ENCODE results near the gene UTS2B.

The UTS2B gene

GRCh38 chr3:191350396-191351090 is 20.2 kb upstream of the UTS2B start:
- peak; percentile 63 for DNase-seq

- no peak for DNase-seq
Measured at GRCh38 chr3:191348098-191348497, 17.8 kb upstream of the UTS2B start.

DNA sequence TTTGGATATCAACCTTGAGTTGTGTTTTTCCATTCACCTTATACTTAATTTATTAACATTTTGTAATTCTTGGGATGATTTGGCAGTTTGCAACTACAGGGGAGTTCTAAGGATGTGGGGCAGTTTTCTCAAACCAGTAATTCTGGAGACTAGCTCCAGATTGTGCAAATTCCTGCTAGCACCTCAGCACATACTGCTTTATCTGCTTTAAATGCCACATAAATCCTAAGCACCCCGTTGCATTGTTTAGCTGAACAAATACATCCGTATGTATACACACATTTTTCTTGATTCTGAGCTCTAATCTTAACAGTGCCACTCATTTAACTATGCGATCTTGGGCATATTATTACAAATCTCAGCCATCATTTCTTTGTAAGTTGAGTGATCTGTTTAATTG is 16.9 kb upstream of the UTS2B start:
- DNase-seq, result no peak

- no peak for DNase-seq
Measured at GRCh38 chr3:191345334-191345733, 15.0 kb upstream of the UTS2B start.

GRCh38 chr3:191343913-191344312 is 13.6 kb upstream of the UTS2B start:
- DNase-seq, result no peak

DNA sequence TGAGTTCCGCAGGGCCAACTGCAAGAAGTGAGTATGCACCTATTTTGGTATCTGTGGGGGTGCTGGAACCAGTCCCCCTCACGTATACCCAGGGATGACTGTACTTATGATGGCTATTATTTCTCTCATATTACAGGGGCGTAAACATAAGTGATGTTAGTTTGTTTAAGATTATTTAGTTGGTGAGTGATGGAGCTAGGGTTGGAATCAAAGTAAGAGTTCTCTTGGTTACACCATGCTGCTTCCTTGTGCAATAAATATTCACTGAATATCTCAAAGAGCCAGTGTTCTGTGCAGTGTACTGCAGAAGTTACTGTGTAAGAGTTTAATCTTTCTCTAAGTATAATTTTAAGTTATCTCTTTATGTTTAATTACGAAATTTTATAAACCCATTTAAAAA is 12.8 kb upstream of the UTS2B start:
- DNase-seq, result no peak

- no peak for DNase-seq
Measured at GRCh38 chr3:191342411-191342810, 12.1 kb upstream of the UTS2B start.

GRCh38 chr3:191342006-191342405 is 11.7 kb upstream of the UTS2B start:
- no peak for DNase-seq

- no peak for DNase-seq
Measured at GRCh38 chr3:191340966-191341365, 10.6 kb upstream of the UTS2B start.

- no peak for DNase-seq
Measured at GRCh38 chr3:191340351-191340750, 10.0 kb upstream of the UTS2B start.

- no peak for DNase-seq
Measured at GRCh38 chr3:191339316-191339917, 9.1 kb upstream of the UTS2B start.

- DNase-seq, result no peak
Measured at GRCh38 chr3:191338177-191338488, 7.8 kb upstream of the UTS2B start.

DNA sequence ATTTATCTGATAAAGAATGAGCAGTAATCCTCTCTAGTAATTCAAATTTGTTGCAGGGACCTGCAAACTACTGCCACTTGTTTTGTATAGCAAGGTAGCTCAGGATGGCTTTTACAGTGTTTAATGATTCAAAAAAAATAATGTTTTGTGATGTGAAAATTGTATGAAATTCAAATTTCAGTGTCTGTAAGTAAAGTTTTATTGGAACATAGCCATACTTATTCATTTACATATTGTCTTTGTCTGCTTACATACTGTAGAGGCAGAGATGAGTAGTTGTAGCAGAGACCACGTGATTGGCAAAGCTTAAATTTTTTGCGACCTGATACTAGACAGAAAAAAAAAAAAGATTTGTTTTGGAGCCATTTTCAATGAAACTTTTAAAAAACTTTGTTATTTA is 6.5 kb upstream of the UTS2B start:
- DNase-seq, result no peak

GRCh38 chr3:191334346-191334893 is 4.1 kb upstream of the UTS2B start:
- no peak for DNase-seq

DNA sequence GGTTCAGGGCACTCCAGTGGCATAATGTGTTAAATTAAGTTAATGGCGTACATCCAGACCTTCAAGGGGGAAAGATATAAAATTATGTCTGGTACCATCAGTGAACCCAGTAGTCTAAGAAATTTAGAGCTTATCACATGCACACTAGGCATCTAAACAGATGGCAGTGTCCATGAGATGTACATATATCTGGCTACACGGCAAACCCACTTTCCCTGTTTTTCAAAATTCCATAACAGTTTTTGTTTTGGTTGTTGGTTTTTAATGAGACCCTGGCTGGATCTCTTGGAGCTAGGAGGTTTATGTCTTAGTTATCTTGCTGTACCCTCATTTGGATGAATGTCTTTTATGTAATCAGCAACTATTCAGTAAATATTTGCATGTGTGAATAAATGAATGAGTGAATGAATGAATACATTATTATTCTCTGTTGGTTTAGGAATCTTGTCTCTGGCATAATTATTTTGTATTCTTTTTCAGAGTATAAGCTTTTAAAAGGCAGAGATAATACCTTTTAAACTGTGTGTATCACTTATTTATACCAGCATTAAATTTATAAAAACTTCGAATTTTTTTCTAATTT is 3.1 kb upstream of the UTS2B start:
- DNase-seq, result no peak

GRCh38 chr3:191331388-191331787 is 1.1 kb upstream of the UTS2B start:
- DNase-seq, result peak; percentile 72

GRCh38 chr3:191330530-191331048 is 263 bp upstream of the UTS2B start:
- DNase-seq, result peak; percentile 59

DNA sequence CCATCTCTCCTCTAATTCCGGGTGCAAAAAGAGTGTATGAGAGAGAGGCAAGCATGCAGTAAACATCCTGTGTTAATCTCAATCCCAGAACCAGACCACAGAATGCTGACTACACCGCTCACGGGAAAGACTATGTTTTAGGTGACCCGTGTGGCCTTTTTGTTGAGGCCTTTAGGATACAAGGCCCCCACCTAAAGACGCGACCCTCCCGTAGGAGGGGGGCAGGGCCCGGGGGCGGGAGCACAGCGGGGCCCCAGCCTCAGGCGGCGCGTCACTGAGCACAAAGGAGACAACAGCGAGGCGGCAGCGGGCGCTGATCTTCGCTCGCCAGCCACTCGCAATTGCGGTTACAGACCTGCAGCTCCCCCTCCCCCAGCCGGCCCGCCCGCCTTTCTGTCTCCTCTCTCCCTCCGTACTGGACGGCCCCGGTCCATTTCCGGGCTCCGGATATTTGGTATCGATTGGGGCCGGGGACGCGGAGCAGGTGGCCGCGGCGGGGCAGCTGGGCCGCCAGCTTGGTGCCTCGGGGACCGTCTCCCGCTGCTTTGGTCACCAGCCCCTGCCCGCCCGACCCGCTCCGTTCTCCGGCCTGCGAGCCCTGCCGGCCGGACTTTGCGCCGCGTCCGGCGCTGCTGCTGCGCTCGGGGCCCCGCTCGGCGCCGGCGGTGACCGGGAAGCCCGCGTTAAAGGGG is 1.2 kb downstream of the UTS2B start, which contains the start of gene CCDC50:
Gene CCDC50, plus strand, starts transcription at position 433 of the 692 bp plus-strand sequence. CDS start 281 bp downstream, outside the sequence.
- peak; percentile 75 for DNase-seq

DNA sequence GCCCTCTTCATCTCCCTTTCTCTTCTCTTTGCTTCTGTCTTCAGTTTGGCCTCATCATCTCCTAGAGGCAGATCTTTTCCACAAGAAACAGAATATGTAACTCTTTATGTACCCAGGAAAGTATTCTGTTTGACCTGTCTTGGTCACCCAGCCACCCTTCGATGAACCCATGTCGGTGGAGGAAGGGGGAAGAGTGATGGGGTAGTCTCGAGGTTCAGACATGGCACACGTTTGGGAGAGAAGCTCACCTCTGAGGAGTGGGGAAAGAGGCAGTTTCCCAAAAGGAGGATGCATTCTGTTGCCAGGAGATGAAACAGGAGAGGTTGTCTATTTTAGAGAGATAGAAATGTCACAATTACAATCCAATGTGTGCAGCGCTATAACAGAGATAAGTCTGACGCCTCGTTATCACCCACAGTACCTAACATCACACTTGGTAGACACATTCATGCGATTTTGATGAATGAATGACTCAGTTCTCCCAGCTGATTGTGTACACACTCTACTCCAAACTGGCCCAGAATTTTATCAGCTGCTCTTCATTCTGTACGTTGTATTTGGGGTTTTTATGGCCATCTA is 1.9 kb downstream of the UTS2B start:
- DNase-seq, result no peak

GRCh38 chr3:191327526-191327925 is 2.8 kb downstream of the UTS2B start:
- DNase-seq, result no peak

DNA sequence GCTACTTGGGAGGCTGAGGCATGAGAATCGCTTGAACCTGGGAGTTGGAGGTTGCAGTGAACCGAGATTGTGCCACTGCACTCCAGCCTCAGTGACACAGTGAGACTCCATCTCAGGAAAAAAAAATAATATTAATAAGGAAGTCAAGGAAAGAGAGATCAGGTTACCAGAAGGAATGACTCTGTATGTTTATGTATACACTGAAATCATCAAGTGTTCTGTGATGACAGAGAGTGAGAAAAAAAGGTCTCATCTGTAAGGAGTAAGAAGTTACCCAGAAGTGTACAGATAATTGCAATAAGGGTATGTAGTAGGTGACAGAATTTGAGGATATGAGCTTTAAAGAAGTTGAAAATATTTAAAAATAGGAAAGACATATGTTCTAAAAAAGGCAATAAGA is 5.4 kb downstream of the UTS2B start:
- DNase-seq, result no peak

DNA sequence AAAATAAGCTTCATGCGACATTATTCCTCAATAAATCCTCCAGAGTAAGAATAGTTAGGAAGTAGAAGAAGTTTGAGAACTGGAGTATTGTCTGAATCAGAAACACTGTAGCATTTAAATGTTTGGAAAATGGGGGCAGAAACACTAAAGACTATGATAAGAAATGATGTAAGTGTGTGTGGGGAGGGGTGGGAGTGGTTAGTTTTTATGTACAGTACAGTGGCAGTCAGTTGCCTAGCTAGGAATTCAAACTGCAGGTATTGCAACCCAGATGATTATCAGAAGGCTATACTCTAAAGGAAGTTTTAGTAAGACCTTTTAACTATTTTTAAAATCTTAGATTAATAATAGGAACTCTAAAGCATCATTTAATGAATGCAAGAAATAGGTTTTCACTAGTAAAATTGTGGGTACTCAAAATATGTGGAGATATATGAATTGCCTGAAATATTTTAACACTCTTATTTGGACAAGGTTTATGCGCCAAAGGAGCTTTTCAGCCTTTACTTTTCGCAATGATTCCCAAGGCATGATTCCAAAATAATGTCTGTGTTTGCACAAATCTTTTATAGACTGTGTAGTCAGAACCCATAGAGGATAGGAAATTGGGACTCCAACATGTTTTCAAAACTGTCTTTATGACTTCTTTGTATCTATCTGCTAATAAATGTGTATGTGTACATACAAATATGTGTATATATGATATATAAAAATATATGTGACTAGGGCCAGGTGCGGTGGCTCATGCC is 9.1 kb downstream of the UTS2B start:
- no peak for DNase-seq

Data from kidney glomerular epithelial cell (primary cell).